HCT116 (cell line): ENCODE measurements around the gene SLC43A3. TPM values are rescaled to one million over a fixed set of nuclear protein-coding genes. Genes with fewer than 3 reads are reported as not detected.

Experiments
- ATAC-seq: fragments of 200-7000 bp; cut with Tn5 transposase; 2 replicates; pipeline ENCODE4 v1.9.1; 2020; ENCODE audit warnings: mild to moderate bottlenecking, moderate library complexity
- BruUV-seq: library from RNA; stranded (reverse); fragments of 400-500 nt; replicated peaks from 2 replicates; lab custom pipeline; 2021; lab: Mats Ljungman, UMichigan
- CTCF ChIA-PET: fragments of 300-600 bp; sonication (Branson Sonifier 250); formaldehyde crosslinking; loops from one replicate; lab custom pipeline; 2021; ENCODE audit warnings: antibody characterized with exemption; lab: Charles Lee
- POLR2A ChIA-PET: fragments of 300-600, 350-600 bp; sonication (Branson Sonifier 250); formaldehyde crosslinking; loops from one replicate; lab custom pipeline; 2021; ENCODE audit warnings: antibody characterized with exemption; lab: Charles Lee
- RAD21 ChIA-PET, 2 experiments: fragments of 300-600 bp; sonication (Branson Sonifier 250); formaldehyde crosslinking; loops; one replicate each; lab custom pipeline; 2023; ENCODE audit warnings: low total read pairs in 2 of 2; ENCODE audit not compliant: uncharacterized antibody in 2 of 2, unreplicated experiment in 2 of 2, low non-redundant PET in 1 of 2; lab: Charles Lee
- DNase-seq: peaks from one replicate; pipeline ENCODE4 v3.0.0-alpha.2; 2010; ENCODE audit warnings: low read depth, low spot score
- H2AFZ ChIP-seq: fragments of 200-600 bp; shearing (Covaris generic), sonication (generic); 2 replicates; pipeline ENCODE4 v1.6.1; 2017; ENCODE audit warnings: low read depth, mixed run types, mixed read lengths, antibody characterized with exemption, low read length; ENCODE audit not compliant: poor library complexity, severe bottlenecking
- H3K27ac ChIP-seq: 2 replicates; pipeline ENCODE4 v1.5.1; 2012; ENCODE audit warnings: low read depth, low read length
- H3K27me3 ChIP-seq: fragments of 200-600 bp; sonication (generic); 2 replicates; pipeline ENCODE4 v1.6.1; 2016; ENCODE audit warnings: mixed run types, low read length, mixed read lengths; ENCODE audit not compliant: insufficient read depth
- H3K36me3 ChIP-seq, 2 experiments: fragments of 200-500 bp in 1 of 2; fragments of 200-600 bp in 1 of 2; sonication (Bioruptor generic) in 1 of 2; sonication (generic) in 1 of 2; 2 replicates each; pipeline versions ENCODE4 v1.5.1 to v1.6.1; 2014 to 2016; ENCODE audit warnings: low read length in 2 of 2, inconsistent platforms in 1 of 2, mixed read lengths in 1 of 2, mixed run types in 1 of 2; ENCODE audit not compliant: insufficient read depth in 2 of 2, control insufficient read depth in 1 of 2
- H3K4me1 ChIP-seq, 2 experiments: fragments of 200-600 bp in 1 of 2; sonication (generic) in 1 of 2; 2 replicates each; pipeline versions ENCODE4 v1.5.1 to v1.6.1; 2012 to 2017; ENCODE audit warnings: low read length in 2 of 2, inconsistent platforms in 1 of 2, mild to moderate bottlenecking in 1 of 2, mixed read lengths in 1 of 2, mixed run types in 1 of 2, moderate library complexity in 1 of 2; ENCODE audit not compliant: insufficient read depth in 2 of 2, control insufficient read depth in 1 of 2
- H3K4me2 ChIP-seq: fragments of 200-600 bp; sonication (generic); 2 replicates; pipeline ENCODE4 v1.6.1; 2017; ENCODE audit warnings: mixed run types, low read length, mixed read lengths
- H3K4me3 ChIP-seq, 2 experiments: fragments of 200-600 bp in 1 of 2; sonication (generic) in 1 of 2; replicated peaks in 1 of 2; 2 replicates each; pipeline ENCODE4 v1.5.1; 2011 to 2016; ENCODE audit warnings: low read length in 2 of 2, control low read depth in 1 of 2, low read depth in 1 of 2, mild to moderate bottlenecking in 1 of 2, mixed read lengths in 1 of 2, mixed run types in 1 of 2
- H3K79me2 ChIP-seq: fragments of 200-600 bp; sonication (generic); 2 replicates; pipeline ENCODE4 v1.6.1; 2017; ENCODE audit warnings: mild to moderate bottlenecking, mixed run types, low read length, moderate library complexity, mixed read lengths; ENCODE audit not compliant: insufficient read depth
- H3K9ac ChIP-seq: fragments of 200-600 bp; sonication (generic); 2 replicates; pipeline ENCODE4 v1.6.1; 2016; ENCODE audit warnings: low read length, mixed read lengths
- H3K9me2 ChIP-seq: fragments of 200-600 bp; sonication (generic), shearing (Covaris generic); 2 replicates; pipeline ENCODE4 v1.6.1; 2017; ENCODE audit warnings: mixed run types, mild to moderate bottlenecking, moderate library complexity; ENCODE audit not compliant: insufficient read depth
- H3K9me3 ChIP-seq, 2 experiments: fragments of 200-500 bp in 1 of 2; fragments of 200-600 bp in 1 of 2; sonication (Bioruptor generic) in 1 of 2; sonication (generic) in 1 of 2; 2 replicates each; pipeline ENCODE4 v1.6.1; 2014 to 2017; ENCODE audit warnings: low read length in 2 of 2, mixed read lengths in 2 of 2, inconsistent platforms in 1 of 2, low read depth in 1 of 2, mild to moderate bottlenecking in 1 of 2, mixed run types in 1 of 2, moderate library complexity in 1 of 2; ENCODE audit not compliant: control insufficient read depth in 1 of 2, insufficient read depth in 1 of 2
- H4K20me1 ChIP-seq: fragments of 200-600 bp; sonication (generic), shearing (Covaris generic); 2 replicates; pipeline ENCODE4 v1.6.1; 2017; ENCODE audit warnings: mixed run types, mild to moderate bottlenecking, moderate library complexity; ENCODE audit not compliant: insufficient read depth
- CBX3 ChIP-seq: IDR thresholded peaks from 2 replicates; pipeline ENCODE4 v1.6.1; 2012; ENCODE audit warnings: low read depth
- CEBPB ChIP-seq: IDR thresholded peaks from 2 replicates; pipeline ENCODE4 v1.6.1; 2012; ENCODE audit warnings: low read depth
- FOSL1 ChIP-seq: IDR thresholded peaks from 2 replicates; pipeline ENCODE4 v1.6.1; 2012; ENCODE audit warnings: low read depth
- POLR2A ChIP-seq: IDR thresholded peaks from 2 replicates; pipeline ENCODE4 v1.7.0; 2011; ENCODE audit warnings: borderline replicate concordance; ENCODE audit not compliant: insufficient read depth, insufficient read length; ENCODE audit errors: extremely low read depth
- POLR2AphosphoS5 ChIP-seq: IDR thresholded peaks from 2 replicates; pipeline ENCODE4 v1.6.1; 2011; ENCODE audit warnings: mild to moderate bottlenecking, low read depth, low read length, moderate library complexity
- RAD21 ChIP-seq: IDR thresholded peaks from 2 replicates; pipeline ENCODE4 v1.6.1; 2012; ENCODE audit warnings: low read depth, mild to moderate bottlenecking
- SIN3A ChIP-seq: IDR thresholded peaks from 2 replicates; pipeline ENCODE4 v1.6.1; 2012; ENCODE audit warnings: low read depth
- SP1 ChIP-seq: IDR thresholded peaks from 2 replicates; pipeline ENCODE4 v1.6.1; 2012; ENCODE audit warnings: low read depth
- SRF ChIP-seq: IDR thresholded peaks from 2 replicates; pipeline ENCODE4 v1.6.1; 2012; ENCODE audit warnings: low read depth
- TCF7L2 ChIP-seq: IDR thresholded peaks from 2 replicates; pipeline ENCODE4 v1.7.0; 2011; ENCODE audit warnings: borderline replicate concordance, inconsistent platforms; ENCODE audit not compliant: insufficient read depth, insufficient read length; ENCODE audit errors: extremely low read depth
- ZNF274 ChIP-seq: fragments of 200-500 bp; sonication (Bioruptor generic); IDR thresholded peaks from 2 replicates; pipeline ENCODE4 v1.6.1; 2014; ENCODE audit warnings: mild to moderate bottlenecking, low read depth, low read length, inconsistent platforms
- intact Hi-C: fragments of 100-400 bp; cut with micrococcal nuclease; formaldehyde crosslinking; loops from 2 replicates; pipeline ENCODE4 v1.10.0; 2022
- total RNA-seq: library from RNA; stranded (reverse); gene quantifications from one replicate; pipeline ENCODE4 v1.2.1, GENCODE V29; 2021; ENCODE audit not compliant: unreplicated experiment
- TF ChIP-seq, protein P1 (sequence below): IDR thresholded peaks from 2 replicates; pipeline ENCODE4 v1.6.1; 2012; ENCODE audit warnings: low read depth
- TF ChIP-seq, protein P2 (sequence below), 3 experiments: fragments of 200-600 bp in 1 of 3; sonication (generic) in 1 of 3; IDR thresholded peaks in 2 of 3; conservative IDR thresholded peaks in 1 of 3; 2 replicates each; pipeline ENCODE4 v1.5.1; 2012 to 2017; ENCODE audit warnings: low read depth in 2 of 3, low read length in 2 of 3, antibody characterized with exemption in 1 of 3, borderline replicate concordance in 1 of 3, control low read depth in 1 of 3, mild to moderate bottlenecking in 1 of 3, mixed read lengths in 1 of 3, mixed run types in 1 of 3, moderate library complexity in 1 of 3; ENCODE audit not compliant: insufficient read depth in 1 of 3

SLC43A3 gene
- total RNA-seq, 1 experiment from 2014 or later: 36.9 TPM

DNA sequence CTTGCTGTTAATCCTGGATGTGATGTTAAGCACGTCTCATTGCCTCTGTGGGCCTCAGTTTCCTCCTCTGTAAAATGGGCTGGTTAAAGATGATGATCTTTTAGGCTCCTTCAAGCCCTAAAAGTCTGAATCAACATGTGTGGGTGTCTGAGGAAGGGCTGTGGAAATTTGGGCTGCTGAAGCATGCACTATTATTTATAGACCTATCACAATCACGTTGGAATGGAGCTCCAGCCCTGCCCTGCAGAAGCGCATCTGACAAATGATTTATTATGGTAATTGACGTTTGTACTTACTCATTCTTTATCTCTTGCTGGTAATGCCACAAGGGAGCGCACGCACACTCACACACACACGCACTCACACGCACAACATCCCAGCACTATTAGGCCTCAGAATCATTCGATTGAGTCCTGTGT is 68.4 kb downstream of the SLC43A3 start (continued):
- TF ChIP-seq, protein P1, sequence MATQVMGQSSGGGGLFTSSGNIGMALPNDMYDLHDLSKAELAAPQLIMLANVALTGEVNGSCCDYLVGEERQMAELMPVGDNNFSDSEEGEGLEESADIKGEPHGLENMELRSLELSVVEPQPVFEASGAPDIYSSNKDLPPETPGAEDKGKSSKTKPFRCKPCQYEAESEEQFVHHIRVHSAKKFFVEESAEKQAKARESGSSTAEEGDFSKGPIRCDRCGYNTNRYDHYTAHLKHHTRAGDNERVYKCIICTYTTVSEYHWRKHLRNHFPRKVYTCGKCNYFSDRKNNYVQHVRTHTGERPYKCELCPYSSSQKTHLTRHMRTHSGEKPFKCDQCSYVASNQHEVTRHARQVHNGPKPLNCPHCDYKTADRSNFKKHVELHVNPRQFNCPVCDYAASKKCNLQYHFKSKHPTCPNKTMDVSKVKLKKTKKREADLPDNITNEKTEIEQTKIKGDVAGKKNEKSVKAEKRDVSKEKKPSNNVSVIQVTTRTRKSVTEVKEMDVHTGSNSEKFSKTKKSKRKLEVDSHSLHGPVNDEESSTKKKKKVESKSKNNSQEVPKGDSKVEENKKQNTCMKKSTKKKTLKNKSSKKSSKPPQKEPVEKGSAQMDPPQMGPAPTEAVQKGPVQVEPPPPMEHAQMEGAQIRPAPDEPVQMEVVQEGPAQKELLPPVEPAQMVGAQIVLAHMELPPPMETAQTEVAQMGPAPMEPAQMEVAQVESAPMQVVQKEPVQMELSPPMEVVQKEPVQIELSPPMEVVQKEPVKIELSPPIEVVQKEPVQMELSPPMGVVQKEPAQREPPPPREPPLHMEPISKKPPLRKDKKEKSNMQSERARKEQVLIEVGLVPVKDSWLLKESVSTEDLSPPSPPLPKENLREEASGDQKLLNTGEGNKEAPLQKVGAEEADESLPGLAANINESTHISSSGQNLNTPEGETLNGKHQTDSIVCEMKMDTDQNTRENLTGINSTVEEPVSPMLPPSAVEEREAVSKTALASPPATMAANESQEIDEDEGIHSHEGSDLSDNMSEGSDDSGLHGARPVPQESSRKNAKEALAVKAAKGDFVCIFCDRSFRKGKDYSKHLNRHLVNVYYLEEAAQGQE: no peak
- no peak for TF ChIP-seq SRF
- TF ChIP-seq SIN3A: no peak
- no peak for TF ChIP-seq RAD21
- no peak for TF ChIP-seq CBX3
- TF ChIP-seq POLR2AphosphoS5: no peak
- TF ChIP-seq FOSL1: no peak
- TF ChIP-seq POLR2A: no peak
- no peak for TF ChIP-seq ZNF274
- TF ChIP-seq, protein P2, sequence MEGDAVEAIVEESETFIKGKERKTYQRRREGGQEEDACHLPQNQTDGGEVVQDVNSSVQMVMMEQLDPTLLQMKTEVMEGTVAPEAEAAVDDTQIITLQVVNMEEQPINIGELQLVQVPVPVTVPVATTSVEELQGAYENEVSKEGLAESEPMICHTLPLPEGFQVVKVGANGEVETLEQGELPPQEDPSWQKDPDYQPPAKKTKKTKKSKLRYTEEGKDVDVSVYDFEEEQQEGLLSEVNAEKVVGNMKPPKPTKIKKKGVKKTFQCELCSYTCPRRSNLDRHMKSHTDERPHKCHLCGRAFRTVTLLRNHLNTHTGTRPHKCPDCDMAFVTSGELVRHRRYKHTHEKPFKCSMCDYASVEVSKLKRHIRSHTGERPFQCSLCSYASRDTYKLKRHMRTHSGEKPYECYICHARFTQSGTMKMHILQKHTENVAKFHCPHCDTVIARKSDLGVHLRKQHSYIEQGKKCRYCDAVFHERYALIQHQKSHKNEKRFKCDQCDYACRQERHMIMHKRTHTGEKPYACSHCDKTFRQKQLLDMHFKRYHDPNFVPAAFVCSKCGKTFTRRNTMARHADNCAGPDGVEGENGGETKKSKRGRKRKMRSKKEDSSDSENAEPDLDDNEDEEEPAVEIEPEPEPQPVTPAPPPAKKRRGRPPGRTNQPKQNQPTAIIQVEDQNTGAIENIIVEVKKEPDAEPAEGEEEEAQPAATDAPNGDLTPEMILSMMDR (IDR thresholded peaks at IDR 0.05 in 2 of 3, conservative IDR thresholded peaks at IDR 0.05 in 1 of 3; ENCODE audit: borderline replicate concordance in 1 of 3, insufficient read depth in 1 of 3, low read depth in 2 of 3, low read length in 2 of 3): no peak
- no peak for TF ChIP-seq SP1

DNA sequence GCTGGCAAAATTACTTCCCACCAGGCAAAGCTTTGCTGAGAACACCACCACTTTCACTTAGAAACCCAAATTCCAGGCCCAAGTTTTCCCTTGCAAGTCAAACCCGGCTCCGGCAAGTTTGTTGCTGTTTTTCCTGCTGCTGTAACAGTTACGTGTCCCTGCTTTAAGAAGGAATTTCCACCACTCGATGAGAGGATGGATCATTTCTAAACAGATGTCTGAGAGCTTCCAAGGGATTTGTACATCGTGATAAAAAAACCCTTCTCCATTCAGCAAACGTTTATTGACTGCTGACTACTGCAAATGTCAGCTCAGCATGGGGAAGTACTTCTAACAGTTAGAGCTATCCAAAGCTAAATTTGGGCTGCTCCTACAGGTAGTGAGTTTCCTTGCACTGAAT is 69.1 kb downstream of the SLC43A3 start:
- intact Hi-C loops: no loop called here
- no peaks in the 10 kb centered on the region for H3K9me3 ChIP-seq
- H3K9me2 ChIP-seq: no peaks in the 10 kb centered on the region
- H4K20me1 ChIP-seq: no peaks in the 10 kb centered on the region
- TF ChIP-seq, protein P2 (IDR thresholded peaks at IDR 0.05 in 2 of 3, conservative IDR thresholded peaks at IDR 0.05 in 1 of 3; ENCODE audit: borderline replicate concordance in 1 of 3, insufficient read depth in 1 of 3, low read depth in 2 of 3, low read length in 2 of 3): no peak
- TF ChIP-seq SP1 (no peak), SRF (no peak), CEBPB (no peak), TCF7L2 (no peak)
- TF ChIP-seq, all 23 proteins: peak for 0
- Histone ChIP-seq H3K4me1 (no peaks in the 10 kb centered on the region), H3K4me2 (no peak overlapping the region), H3K79me2 (no peaks in the 10 kb centered on the region), H3K27ac (no peak overlapping the region), H3K27me3 (0 out of 2 replicates have a peak, but pooled peaks cover under 1% of the 10 kb centered on the region), H3K4me3 (no peak overlapping the region), H2AFZ (no peak overlapping the region), H3K36me3 (no peaks in the 10 kb centered on the region), H3K9ac (no peak overlapping the region)
- POLR2A ChIA-PET: no interaction called here
- ATAC-seq: no peak
- RAD21 ChIA-PET: no interaction called here
- DNase-seq: no peak
- CTCF ChIA-PET: no interaction called here
- BruUV-seq: no TSS peak
